CD4-positive, alpha-beta memory T cell (primary cell): Measurements from ENCODE around the gene GPC5. TPM values are rescaled to one million over a fixed set of nuclear protein-coding genes. Genes with fewer than 3 reads are reported as not detected.

Source experiments
- CTCF ChIA-PET: fragments of 350-600 bp; sonication (Branson Sonifier 250); formaldehyde crosslinking; loops from one replicate; lab custom pipeline; 2021; ENCODE audit warnings: inconsistent platforms; ENCODE audit not compliant: partially characterized antibody; lab: Charles Lee
- POLR2A ChIA-PET: fragments of 350-600 bp; sonication (Branson Sonifier 250); formaldehyde crosslinking; loops from one replicate; lab custom pipeline; 2021; ENCODE audit not compliant: partially characterized antibody; lab: Charles Lee
- DNase-seq, 5 donors: peaks; one replicate each; pipeline versions ENCODE4 v3.0.0 to v3.0.0-alpha.2; 2020 to 2022; ENCODE audit warnings: mixed read lengths in 1 of 5
- H3K27ac ChIP-seq: one replicate; pipeline ENCODE4 v1.7.0; 2013; ENCODE audit warnings: low read depth, low read length
- H3K27me3 ChIP-seq: 2 replicates; pipeline ENCODE4 v1.7.0; 2013; ENCODE audit warnings: mild to moderate bottlenecking, low read length, moderate library complexity; ENCODE audit not compliant: insufficient read depth
- H3K36me3 ChIP-seq: 2 replicates; pipeline ENCODE4 v1.7.0; 2013; ENCODE audit warnings: mild to moderate bottlenecking, low read length, moderate library complexity; ENCODE audit not compliant: insufficient read depth
- H3K4me1 ChIP-seq: 2 replicates; pipeline ENCODE4 v1.7.0; 2013; ENCODE audit warnings: mild to moderate bottlenecking, low read length, moderate library complexity; ENCODE audit not compliant: insufficient read depth
- H3K4me3 ChIP-seq, 2 donors: one replicate each; pipeline ENCODE4 v1.7.0; 2013; ENCODE audit warnings: low read length in 2 of 2, mild to moderate bottlenecking in 1 of 2
- H3K9me3 ChIP-seq, 2 donors: one replicate each; pipeline ENCODE4 v1.7.0; 2013; ENCODE audit warnings: low read length in 2 of 2, control low read depth in 1 of 2; ENCODE audit not compliant: control insufficient read depth in 1 of 2
- H3K27ac Mint-ChIP-seq, 7 donors: one replicate each; pipeline ENCODE4 v1.8.0; 2020 to 2021; ENCODE audit warnings: mixed read lengths in 7 of 7, mild to moderate bottlenecking in 6 of 7, inconsistent platforms in 3 of 7, moderate library complexity in 3 of 7
- H3K27me3 Mint-ChIP-seq, 2 donors: one replicate each; pipeline ENCODE4 v1.8.0; 2020 to 2021; ENCODE audit warnings: mixed read lengths in 2 of 2
- H3K36me3 Mint-ChIP-seq, 2 donors: one replicate each; pipeline ENCODE4 v1.8.0; 2020 to 2021; ENCODE audit warnings: mixed read lengths in 2 of 2, inconsistent platforms in 1 of 2, mild to moderate bottlenecking in 1 of 2
- H3K4me1 Mint-ChIP-seq, 4 donors: one replicate each; pipeline ENCODE4 v1.8.0; 2020 to 2021; ENCODE audit warnings: mixed read lengths in 4 of 4, mild to moderate bottlenecking in 1 of 4
- H3K4me3 Mint-ChIP-seq, 8 donors: one replicate each; pipeline ENCODE4 v1.8.0; 2020 to 2021; ENCODE audit warnings: mixed read lengths in 8 of 8, mild to moderate bottlenecking in 7 of 8, moderate library complexity in 6 of 8, inconsistent platforms in 3 of 8
- H3K9me3 Mint-ChIP-seq, 8 donors: one replicate each; pipeline ENCODE4 v1.8.0; 2020 to 2021; ENCODE audit warnings: mixed read lengths in 8 of 8, mild to moderate bottlenecking in 5 of 8, inconsistent platforms in 3 of 8, moderate library complexity in 1 of 8
- intact Hi-C: fragments of 100-400 bp; cut with micrococcal nuclease; formaldehyde crosslinking; loops from one replicate; pipeline ENCODE4 v1.15.1; 2023
- polyA plus RNA-seq, 2 donors: library from polyadenylated mRNA; unstranded; fragments of 300-500 nt; fragmentation: Illumina TruSeq; gene quantifications; one replicate each; pipeline ENCODE4 v1.2.3, GENCODE V29; 2021
- total RNA-seq, 2 experiments: library from RNA; stranded (reverse); gene quantifications; one replicate each; pipeline ENCODE4 v1.2.3, GENCODE V29; 2021

GPC5 gene
- total and polyA plus RNA-seq, 4 experiments from 2014 or later = 0.14 TPM; not detected in 3

DNA sequence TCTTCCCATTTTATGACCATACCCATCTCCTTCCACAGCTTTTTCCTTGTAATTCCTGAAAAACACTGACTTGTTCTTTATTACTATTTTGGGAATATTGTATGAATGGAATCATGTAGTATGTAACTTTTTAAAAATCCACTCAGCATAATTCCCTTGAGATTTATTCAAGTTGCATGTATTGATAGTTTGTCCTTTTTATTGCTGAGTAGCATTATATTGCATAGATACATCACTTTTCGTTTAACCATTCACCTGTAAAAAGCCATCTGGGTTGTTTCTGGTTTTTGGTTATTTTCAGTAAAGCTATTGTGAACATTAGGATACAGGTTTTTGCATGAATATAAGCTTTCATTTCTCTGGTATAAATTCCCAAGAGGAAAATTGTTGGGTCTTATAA, 115.4 kb downstream of the GPC5 start:
- ChIA-PET CTCF (no interaction called here), POLR2A (no interaction called here)
- H3K27me3 ChIP-seq = no peaks in the 10 kb centered on the region
- H3K9me3 ChIP-seq = no peaks in the 10 kb centered on the region
- DNase-seq = no peak
- no peaks in the 10 kb centered on the region for H3K36me3 ChIP-seq
- Mint-ChIP-seq H3K36me3 (no peaks in the 10 kb centered on the region), H3K27me3 (no peaks in the 10 kb centered on the region), H3K9me3 (peaks cover 0 to 5% (median under 1%) of the 10 kb centered on the region in 8 donors), H3K4me3 (no peak overlapping the region), H3K27ac (no peak overlapping the region), H3K4me1 (no peaks in the 10 kb centered on the region)
- H3K27ac ChIP-seq = no peak overlapping the region
- no peak overlapping the region for H3K4me3 ChIP-seq
- no peaks in the 10 kb centered on the region for H3K4me1 ChIP-seq
- intact Hi-C loops = no loop called here

DNA sequence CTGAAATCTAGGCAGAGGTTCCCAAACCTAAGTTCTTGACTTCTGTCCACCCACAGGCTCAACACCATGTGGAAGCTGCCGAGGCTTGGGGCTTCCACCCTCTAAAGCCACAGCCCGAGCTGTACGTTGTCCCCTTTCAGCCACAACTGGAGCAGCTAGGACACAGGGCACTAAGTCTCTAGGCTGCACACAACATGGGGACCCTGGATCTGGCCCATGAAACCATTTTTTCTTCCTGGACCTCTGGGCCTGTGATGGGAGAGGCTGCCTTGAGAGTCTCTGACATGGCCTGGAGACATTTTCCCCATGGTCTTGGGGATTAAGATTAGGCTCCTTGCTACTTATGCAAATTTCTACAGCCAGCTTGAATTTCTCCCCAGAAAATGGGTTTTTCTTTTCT, 118.4 kb downstream of the GPC5 start:
- ChIA-PET CTCF (no interaction called here), POLR2A (no interaction called here)
- intact Hi-C loops = no loop called here
- H3K9me3 ChIP-seq = no peaks in the 10 kb centered on the region
- Mint-ChIP-seq H3K27me3 (no peaks in the 10 kb centered on the region), H3K36me3 (no peaks in the 10 kb centered on the region), H3K27ac (no peak overlapping the region), H3K4me3 (no peak overlapping the region), H3K4me1 (no peaks in the 10 kb centered on the region), H3K9me3 (peaks cover 0 to 9% (median 0%) of the 10 kb centered on the region in 8 donors)
- DNase-seq = no peak
- no peaks in the 10 kb centered on the region for H3K4me1 ChIP-seq
- no peak overlapping the region for H3K27ac ChIP-seq
- H3K4me3 ChIP-seq = no peak overlapping the region
- no peaks in the 10 kb centered on the region for H3K36me3 ChIP-seq
- no peaks in the 10 kb centered on the region for H3K27me3 ChIP-seq

DNA sequence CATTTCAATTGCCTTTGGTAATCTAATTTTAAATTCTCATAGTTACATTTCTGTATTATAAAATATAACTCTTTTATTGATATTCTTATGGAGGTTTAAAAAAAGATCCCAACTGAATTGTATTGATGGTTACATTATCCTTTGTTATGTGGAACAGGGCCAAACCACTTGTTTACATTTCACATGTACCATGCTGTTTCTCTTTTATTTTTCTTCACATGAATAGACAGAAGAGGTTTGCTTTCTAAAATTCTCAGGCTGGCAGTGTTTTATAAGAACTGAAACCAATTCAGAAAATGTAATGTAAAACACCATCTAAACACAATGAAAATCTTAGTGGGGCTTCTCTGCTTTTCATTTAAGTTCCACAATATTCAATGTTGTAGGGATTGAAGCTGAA, 122.5 kb downstream of the GPC5 start:
- Histone ChIP-seq H3K9me3 (no peaks in the 10 kb centered on the region), H3K27me3 (no peaks in the 10 kb centered on the region), H3K4me1 (no peaks in the 10 kb centered on the region), H3K4me3 (no peak overlapping the region), H3K27ac (no peak overlapping the region), H3K36me3 (no peaks in the 10 kb centered on the region)
- ChIA-PET POLR2A (no interaction called here), CTCF (no interaction called here)
- no peaks in the 10 kb centered on the region for H3K36me3 Mint-ChIP-seq
- H3K27ac Mint-ChIP-seq = no peak overlapping the region
- intact Hi-C loops = no loop called here
- no peaks in the 10 kb centered on the region for H3K27me3 Mint-ChIP-seq
- DNase-seq = no peak
- no peak overlapping the region for H3K4me3 Mint-ChIP-seq
- H3K9me3 Mint-ChIP-seq = peaks cover 0 to 9% (median 2%) of the 10 kb centered on the region in 8 donors
- H3K4me1 Mint-ChIP-seq = no peaks in the 10 kb centered on the region

DNA sequence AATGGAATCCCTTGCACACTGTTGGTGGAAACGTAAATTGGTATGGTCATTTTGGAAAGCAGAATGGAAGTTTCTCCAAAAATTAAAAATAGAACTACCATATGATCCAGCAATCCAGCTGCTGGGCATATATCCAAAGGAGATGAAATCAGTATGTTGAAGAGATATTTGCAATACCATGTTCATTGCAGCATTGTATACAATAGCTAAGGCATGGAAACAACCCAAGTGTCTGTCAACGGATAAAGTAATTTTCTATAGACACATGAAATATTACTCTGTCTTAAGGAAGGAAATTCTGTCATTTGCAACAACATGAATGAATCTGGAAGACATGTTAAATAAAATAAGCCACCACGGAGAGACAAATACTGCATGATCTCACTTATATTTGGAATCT, 124.7 kb downstream of the GPC5 start:
- H3K4me3 ChIP-seq = no peak overlapping the region
- no peaks in the 10 kb centered on the region for H3K36me3 ChIP-seq
- H3K27me3 ChIP-seq = no peaks in the 10 kb centered on the region
- Mint-ChIP-seq H3K4me1 (no peaks in the 10 kb centered on the region), H3K36me3 (no peaks in the 10 kb centered on the region), H3K9me3 (peaks cover 0 to 8% (median 2%) of the 10 kb centered on the region in 8 donors), H3K27me3 (no peaks in the 10 kb centered on the region), H3K4me3 (no peak overlapping the region), H3K27ac (no peak overlapping the region)
- no peaks in the 10 kb centered on the region for H3K9me3 ChIP-seq
- CTCF ChIA-PET = no interaction called here
- POLR2A ChIA-PET = no interaction called here
- no peak for DNase-seq
- intact Hi-C loops = no loop called here
- H3K4me1 ChIP-seq = no peaks in the 10 kb centered on the region
- no peak overlapping the region for H3K27ac ChIP-seq

DNA sequence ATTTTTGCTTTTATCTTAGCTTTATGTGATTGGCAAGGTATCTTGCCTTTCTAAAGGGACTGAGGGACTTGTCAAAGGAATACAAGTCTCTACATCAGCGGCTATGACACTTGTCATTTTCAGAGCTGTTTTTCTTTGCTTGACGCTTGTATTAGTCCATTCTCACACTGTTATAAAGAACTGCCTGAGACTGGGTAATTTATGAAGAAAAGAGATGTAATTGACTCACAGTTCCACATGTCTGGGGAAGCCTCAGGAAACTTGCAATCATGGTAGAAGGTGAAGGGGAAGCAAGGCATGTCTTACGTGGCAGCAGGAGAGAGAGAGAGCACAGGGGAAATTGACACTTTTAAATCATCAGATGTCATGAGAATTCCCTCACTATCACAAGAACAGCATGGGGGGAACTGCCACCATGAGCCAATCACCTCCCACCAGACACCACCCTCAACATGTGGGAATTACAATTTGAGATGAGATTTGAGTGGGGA, 128.2 kb downstream of the GPC5 start:
- Histone ChIP-seq H3K27me3 (no peaks in the 10 kb centered on the region), H3K36me3 (no peaks in the 10 kb centered on the region), H3K4me3 (no peak overlapping the region), H3K27ac (no peak overlapping the region), H3K4me1 (no peaks in the 10 kb centered on the region), H3K9me3 (no peaks in the 10 kb centered on the region)
- Mint-ChIP-seq H3K36me3 (no peaks in the 10 kb centered on the region), H3K9me3 (peaks cover 0 to 8% (median 2%) of the 10 kb centered on the region in 8 donors), H3K27ac (no peak overlapping the region), H3K4me3 (no peak overlapping the region), H3K4me1 (no peaks in the 10 kb centered on the region), H3K27me3 (no peaks in the 10 kb centered on the region)
- ChIA-PET CTCF (no interaction called here), POLR2A (no interaction called here)
- no peak for DNase-seq
- intact Hi-C loops = no loop called here

DNA sequence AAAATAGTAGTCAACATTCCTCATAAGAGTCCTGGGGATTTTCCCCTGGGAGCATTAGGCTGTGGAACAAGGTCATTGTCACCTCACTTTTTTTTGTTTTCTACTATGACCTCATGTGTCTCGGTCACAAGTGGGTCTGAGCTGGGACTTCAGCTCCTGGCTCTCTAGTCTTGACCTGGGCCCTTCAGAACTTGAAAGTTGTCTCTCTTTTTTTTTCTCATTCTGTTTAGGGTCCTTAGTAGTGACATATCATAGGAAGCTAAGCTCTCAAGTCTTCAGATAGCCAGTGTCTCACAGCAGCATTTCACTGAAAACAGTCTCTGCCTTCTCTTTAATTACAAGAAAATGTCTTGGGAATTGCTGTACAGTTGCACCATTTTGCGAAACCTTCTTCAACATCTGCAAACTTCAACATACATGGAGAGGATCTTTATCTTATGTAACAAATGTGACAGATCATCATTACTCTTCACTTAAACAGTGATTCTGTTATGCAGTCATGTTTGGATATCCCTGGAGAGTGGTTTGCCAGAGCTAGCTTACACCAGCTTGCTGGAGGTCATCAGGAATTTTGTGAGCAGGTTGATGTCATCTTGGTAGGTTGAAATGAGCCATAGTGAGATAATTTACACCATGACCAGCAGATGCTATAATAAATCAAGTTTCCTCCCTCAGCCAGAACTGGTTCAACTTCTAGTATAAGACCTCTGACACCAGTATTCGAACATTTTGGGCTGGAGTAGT, 131.5 kb downstream of the GPC5 start:
- Mint-ChIP-seq H3K36me3 (no peaks in the 10 kb centered on the region), H3K9me3 (peaks cover 0 to 4% (median 3%) of the 10 kb centered on the region in 8 donors), H3K27ac (no peak overlapping the region), H3K27me3 (no peaks in the 10 kb centered on the region), H3K4me1 (no peaks in the 10 kb centered on the region), H3K4me3 (no peak overlapping the region)
- Histone ChIP-seq H3K4me3 (no peak overlapping the region), H3K27ac (no peak overlapping the region), H3K36me3 (no peaks in the 10 kb centered on the region), H3K27me3 (no peaks in the 10 kb centered on the region), H3K4me1 (no peaks in the 10 kb centered on the region), H3K9me3 (no peaks in the 10 kb centered on the region)
- ChIA-PET POLR2A (no interaction called here), CTCF (no interaction called here)
- intact Hi-C loops = no loop called here
- DNase-seq = no peak

DNA sequence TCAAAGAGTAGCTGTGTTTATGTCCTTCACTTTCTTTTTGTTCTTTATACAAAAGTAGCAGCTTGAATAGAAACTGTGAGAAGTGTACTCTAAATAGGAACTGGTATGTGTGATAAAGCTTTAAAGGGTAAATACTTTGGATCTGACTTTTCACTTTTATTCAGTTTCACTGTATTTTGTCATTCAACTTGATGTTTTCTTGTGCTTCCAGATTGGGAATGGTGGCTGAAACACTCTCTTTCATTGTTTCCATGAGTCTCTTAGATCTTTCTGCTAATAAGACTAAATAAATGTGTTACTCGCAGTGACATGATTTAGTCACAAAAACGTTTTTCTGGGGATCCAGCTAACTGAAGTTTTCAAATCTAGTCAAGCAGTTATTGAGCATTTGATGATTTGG, 133.2 kb downstream of the GPC5 start:
- CTCF ChIA-PET = no interaction called here
- Histone ChIP-seq H3K4me1 (no peaks in the 10 kb centered on the region), H3K36me3 (no peaks in the 10 kb centered on the region), H3K4me3 (no peak overlapping the region), H3K9me3 (no peaks in the 10 kb centered on the region), H3K27me3 (no peaks in the 10 kb centered on the region), H3K27ac (no peak overlapping the region)
- H3K36me3 Mint-ChIP-seq = no peaks in the 10 kb centered on the region
- intact Hi-C loops = no loop called here
- POLR2A ChIA-PET = no interaction called here
- H3K9me3 Mint-ChIP-seq = peaks cover 0 to 5% (median 2%) of the 10 kb centered on the region in 8 donors
- no peak overlapping the region for H3K27ac Mint-ChIP-seq
- DNase-seq = no peak
- H3K4me3 Mint-ChIP-seq = no peak overlapping the region
- no peaks in the 10 kb centered on the region for H3K4me1 Mint-ChIP-seq
- H3K27me3 Mint-ChIP-seq = no peaks in the 10 kb centered on the region
